DMS 273 (cell line): ENCODE results near the gene RHBDD2.
"Not testable (repeated sequence)": the region's sequence is repeated elsewhere in the genome, so short reads cannot be mapped to it uniquely, and the experiment has no call there.

Source experiments
- DNase-seq: peaks from one replicate; lab custom pipeline; 2025; ENCODE audit not compliant: unreplicated experiment; lab: John Stamatoyannopoulos, UW

Gene RHBDD2

GRCh38 chr7:75888464-75889222 is 9.8 kb downstream of the RHBDD2 start:
- DNase-seq = peak; percentile 66

DNA sequence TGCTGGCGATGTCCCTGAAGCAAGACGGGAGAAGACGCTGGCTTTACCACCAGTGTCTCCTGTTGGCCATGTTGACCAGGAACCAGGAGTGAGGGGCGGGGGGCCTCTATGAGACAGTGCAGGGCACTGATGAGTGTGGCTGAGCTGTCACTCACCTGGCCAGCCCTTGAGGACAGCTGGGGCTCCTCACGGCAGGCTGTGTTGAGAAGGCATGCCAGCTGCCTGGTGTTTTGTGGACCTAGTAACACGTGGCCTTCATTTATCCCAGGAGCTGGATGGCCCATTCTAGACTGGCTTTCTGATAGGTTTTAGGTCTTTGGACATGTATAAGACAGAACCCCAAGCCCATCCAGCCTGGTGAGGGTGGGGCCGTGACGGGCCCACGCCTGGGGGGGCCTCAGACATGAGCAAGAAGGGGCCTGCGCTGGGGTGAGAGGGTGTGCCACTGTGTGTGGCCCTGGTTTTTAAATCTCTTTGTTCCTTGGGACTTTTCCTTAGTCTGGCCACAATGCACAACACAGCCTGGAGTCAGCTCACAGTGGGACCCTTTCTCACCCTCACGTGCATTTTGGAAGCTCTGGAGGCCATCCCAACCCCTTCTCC is 10.5 kb downstream of the RHBDD2 start:
- peak; percentile 84 for DNase-seq

GRCh38 chr7:75889826-75890225 is 11.0 kb downstream of the RHBDD2 start:
- no peak for DNase-seq

DNA sequence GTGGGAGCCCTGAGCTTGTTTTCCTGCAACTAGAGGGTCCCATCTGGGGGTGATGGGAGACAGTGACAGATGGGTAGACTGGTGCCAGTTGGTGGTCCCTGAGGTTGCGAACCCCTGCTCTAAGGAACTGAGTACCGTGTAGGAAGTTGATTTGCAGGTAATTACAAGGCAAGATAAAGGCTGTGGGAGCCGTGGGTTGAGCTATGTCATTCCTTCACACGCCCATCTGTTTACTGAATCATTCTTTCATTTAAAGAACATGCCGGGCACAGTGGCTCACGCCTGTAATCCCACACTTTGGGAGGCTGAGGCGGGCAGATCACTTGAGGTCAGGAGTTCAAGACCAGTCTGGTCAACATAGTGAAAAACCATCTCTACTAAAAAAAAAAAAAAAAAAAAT is 12.4 kb downstream of the RHBDD2 start:
- not testable (repeated sequence) for DNase-seq

GRCh38 chr7:75891815-75892411 is 13.1 kb downstream of the RHBDD2 start:
- DNase-seq = no peak

- no peak for DNase-seq
Observed at GRCh38 chr7:75892634-75893272, 13.9 kb downstream of the RHBDD2 start.

DNA sequence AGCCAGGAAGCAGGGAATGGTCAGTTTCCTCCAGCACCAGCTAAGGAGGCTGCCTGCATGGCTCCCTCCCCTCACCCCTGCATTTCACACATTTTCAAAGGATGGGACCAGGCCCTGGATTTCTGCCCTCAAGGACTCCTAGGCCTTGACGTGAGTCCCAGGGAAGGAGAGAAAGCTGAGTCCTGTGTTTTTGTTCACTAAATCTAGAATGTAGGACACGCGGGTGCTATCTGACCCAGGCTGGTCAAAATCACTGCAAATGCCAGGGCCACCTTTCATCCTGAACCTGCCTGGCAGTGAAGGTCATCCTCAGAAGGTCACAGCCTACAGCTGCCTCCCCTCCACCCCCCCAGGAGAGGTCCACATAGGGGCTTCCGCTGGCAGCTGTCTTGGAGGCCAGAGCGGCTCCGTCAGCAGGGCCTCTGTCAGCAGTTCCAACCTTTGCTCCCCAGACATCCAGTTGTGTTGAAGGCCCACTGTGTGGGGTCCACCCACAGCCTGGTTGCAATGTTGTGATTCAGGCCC is 18.0 kb downstream of the RHBDD2 start:
- no peak for DNase-seq

DNA sequence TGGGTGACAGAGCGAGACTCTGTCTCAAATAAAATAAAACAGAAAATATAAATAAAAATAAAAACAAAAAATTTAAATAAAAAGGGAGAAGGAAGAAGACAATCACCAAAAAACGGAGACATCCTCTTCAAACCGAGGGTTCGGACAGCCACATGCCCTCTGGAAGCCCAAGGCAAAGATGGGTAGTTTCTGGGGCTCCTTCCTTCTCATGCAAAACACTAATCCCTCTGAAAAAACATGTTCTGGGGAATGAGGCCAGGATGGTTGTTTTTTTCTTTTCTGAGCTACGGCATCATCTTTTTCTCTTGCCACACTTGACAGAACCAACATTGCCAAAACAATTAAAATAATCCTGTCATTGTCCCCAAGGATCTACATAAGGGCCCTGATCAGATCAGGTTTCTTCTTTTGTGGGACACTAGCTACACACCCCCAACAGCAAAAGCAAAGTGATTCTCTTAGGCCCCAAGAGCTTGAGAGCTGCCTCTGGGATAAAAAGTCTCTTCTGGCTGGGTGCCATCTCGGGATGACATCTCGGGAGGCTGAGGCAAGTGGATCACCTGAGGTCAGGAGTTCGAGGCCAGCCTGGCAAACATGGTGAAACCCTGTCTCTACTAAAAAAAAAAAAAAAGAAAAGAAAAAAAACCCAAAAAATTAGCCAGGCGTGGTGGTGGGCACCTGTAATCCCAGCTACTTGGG is 21.9 kb downstream of the RHBDD2 start:
- no peak for DNase-seq

DNA sequence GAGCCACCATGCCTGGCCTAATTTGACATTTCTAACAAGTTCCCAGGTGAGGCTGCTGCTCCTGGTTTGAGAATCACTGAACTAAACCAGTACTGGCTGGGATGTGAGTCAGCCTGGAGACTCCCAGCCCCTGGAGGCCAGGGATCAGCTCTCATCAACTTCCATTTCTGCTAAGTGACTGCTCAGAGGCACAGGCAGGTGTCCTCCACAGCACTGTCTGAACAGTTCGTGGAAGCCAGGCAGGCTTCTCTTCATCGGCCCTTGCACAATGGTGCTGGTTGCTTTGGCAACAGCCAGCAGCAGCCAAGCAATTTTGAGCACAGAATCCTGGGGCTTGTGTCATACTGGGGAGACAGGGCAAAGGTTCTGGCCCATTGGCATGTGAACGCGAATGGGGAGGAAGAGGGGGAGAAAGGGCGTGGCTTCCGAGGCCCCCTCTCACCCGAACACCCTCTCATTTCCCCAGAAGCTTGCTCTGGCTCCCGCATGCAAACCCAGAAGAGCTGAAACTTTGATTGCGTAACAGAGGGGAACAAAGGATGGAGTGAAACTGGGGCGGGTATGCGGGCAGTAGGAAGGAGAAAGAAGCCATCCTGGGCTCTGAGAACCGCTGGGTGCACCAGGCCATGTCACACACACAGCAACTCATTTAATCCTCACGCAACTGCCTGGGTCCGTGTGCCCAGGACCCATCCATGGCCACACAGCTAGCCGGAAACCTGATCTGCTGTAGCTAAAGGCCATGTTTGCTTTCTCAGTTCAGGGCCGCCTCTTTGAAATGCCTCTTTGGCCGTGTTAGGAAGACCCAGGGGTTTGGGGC is 27.2 kb downstream of the RHBDD2 start:
- DNase-seq = peak; percentile 53

GRCh38 chr7:75906991-75907667 is 28.3 kb downstream of the RHBDD2 start:
- DNase-seq = no peak

DNA sequence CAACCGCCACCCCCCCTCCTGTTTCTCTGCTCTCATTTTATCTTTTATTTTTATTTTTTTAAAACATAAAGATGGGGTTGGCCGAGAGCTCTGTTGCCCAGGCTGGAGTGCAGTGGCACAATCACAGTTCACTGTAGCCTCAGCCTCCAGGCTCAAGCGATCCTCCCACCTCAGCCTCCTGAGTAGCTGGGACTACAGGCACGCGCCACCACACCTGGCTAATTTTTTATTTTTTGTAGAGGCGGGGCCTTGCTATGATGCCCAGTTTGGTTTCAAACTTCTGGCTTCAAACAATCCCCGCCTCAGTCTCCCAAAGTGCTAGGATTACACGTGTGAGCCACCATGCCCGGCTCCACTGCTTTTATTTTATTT is 28.8 kb downstream of the RHBDD2 start:
- DNase-seq = not testable (repeated sequence)

GRCh38 chr7:75909521-75910132 is 30.8 kb downstream of the RHBDD2 start:
- no peak for DNase-seq

- DNase-seq = not testable (repeated sequence)
Observed at GRCh38 chr7:75911186-75911585, 32.4 kb downstream of the RHBDD2 start.

DNA sequence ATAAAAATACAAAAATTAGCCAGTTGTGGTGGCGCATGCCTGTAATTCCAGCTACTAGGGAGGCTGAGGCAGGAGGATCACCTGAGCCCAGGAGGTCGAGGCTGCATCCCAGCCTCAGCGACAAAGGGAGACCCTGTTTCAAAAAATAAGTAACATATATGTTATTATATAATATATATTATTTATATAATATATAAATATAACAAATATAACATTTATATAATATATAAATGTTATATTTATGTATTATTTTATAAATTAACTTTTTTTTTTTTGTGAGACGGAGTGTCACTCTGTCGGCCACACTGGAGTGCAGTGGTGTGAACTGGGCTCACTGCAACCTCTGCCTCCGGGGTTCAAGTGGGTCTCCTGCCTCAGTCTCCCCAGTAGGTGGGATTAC is 34.6 kb downstream of the RHBDD2 start:
- no peak for DNase-seq

DNA sequence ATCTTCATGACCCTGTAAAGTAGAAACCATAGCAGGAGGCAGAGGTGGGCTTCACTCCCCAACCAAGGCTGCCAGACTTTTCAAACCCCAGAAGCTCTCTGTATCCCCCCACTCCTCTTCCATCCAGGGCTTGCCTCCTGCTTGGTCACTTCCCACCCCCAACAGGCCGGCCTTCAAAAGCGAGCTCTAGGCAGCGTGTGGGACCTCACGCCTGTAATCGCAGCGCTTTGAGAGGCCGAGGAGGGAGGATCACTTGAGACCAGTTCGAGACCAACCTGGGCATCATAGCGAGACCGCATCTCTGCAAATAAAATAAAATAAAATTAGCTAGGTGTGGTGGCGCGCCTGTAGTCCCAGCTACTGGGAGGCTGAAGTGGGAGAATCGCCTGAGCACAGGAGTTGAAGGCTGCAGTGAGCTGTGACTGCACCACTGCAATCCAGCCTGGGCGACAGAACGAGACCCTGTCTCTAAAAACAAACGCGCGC is 35.4 kb downstream of the RHBDD2 start:
- DNase-seq = no peak

- DNase-seq = peak; percentile 99
Observed at GRCh38 chr7:75914655-75915415, 36.0 kb downstream of the RHBDD2 start, which contains the start of gene POR. Gene POR, plus strand, starts transcription at chr7:75915155. Its CDS starts 38,847 bp downstream, at chr7:75954002.

DNA sequence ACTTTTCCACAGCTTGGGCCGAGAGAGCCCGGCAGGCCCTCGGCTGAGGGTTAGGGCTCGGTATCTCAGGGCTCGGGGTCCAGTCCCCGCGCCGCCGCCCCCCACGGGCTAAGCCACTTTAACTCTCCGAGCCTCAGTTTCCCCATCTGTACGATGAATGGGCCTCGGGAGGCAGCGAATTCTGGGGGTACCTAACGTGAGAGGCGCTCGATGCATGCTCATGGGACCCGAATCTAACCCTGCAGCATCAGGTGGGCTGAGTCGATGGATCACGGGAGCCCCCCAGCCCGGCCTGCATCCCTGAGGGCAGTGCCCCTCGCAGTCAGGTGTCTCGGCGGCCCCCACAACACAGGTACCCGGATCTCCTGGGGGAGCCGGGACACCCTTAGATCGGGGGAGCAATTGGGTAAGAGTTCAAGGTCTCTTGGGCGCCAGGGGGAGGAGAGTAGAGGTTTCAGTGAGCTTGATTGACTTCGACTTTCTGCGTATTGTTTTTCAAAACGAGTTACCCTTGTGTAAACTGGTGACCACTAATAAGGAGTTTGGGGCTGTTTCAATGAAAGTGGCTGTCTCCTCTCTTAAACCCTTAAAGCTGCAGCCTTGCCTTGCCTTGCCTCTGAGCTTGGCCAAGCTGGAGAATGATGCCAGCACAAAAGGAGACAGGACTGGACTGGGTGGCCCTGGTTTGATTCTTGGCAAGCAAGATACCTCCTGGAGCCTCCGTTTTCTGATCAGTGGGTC is 36.8 kb downstream of the RHBDD2 start:
- DNase-seq = peak; percentile 66
